Midbrain (tissue), 1 donor: Measurements from ENCODE around the gene NFE2.
"Not testable (repeated sequence)": the region's sequence is repeated elsewhere in the genome, so short reads cannot be mapped to it uniquely, and the experiment has no call there.

ENCODE experiments used
- DNase-seq: peaks from one replicate; lab custom pipeline; 2025; lab: John Stamatoyannopoulos, UW

The NFE2 gene

DNA sequence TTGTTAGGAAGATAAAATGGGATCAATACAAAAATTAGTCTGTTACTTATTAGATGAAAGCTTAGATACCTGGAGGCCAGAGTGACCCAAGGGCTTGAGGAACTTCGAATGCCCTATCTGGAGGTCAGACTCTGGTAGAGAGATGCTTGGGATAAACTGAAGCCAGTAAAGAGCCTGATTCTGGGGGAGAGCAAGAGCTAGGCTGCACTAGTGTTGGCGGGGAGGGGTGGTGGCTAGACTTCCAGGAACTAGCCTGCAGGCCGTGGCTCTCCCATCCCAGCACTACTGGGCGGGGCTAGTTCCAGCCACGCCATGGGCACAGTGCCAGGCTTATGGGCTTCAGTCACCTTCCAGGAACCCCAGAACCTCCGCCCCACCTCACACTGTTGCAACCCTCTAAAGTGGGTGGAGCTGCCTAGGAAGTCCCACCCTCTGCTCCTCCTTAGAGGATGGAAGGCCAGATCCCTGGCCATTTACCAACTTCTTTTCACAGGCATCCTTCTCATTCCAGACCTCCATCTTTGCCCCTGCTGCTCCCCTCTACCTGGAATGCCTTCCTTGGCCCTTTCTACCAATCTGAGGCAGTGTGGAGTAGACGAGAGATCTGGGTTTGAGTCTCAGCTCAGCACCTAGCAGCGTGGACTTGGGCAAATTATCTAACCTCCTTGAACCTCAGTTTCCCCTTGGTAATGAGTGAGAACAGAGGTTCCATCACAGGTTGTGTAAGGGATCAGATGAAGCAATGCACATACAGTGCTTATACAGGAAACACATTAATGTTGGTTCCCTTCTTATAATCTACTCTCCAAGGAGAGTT, 6.3 kb upstream of the NFE2 start:
- DNase-seq = no peak

DNA sequence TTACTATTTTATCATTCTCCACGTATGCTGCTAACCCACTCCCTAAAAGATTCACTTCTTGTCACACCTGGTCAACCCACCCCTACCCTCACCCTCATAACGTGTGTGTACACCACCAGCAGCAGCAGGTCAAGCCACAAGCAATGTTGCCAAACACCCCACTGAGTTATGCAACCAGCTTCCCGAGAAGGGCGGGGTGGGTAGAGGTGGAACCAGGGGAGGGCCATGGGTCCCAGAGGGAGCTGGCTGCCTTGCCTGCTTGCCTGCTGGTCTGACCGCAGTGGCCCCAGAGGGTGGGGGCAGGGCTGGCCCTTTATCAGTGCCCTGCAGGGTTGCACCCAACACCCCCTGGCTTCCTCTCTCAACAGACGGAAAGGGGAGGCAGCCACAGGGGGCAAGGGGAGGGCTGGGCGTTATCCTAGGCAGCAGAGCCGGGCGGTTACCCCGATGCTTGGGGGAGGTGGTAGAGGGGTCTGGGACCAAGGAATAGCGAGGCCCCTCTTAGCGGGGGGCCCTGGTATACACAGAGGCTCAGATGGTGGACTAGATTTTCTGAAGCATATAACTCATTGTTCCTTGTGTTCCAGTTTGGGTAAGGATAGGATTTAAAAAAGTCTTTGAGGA, 3.5 kb upstream of the NFE2 start:
- DNase-seq = no peak

DNA sequence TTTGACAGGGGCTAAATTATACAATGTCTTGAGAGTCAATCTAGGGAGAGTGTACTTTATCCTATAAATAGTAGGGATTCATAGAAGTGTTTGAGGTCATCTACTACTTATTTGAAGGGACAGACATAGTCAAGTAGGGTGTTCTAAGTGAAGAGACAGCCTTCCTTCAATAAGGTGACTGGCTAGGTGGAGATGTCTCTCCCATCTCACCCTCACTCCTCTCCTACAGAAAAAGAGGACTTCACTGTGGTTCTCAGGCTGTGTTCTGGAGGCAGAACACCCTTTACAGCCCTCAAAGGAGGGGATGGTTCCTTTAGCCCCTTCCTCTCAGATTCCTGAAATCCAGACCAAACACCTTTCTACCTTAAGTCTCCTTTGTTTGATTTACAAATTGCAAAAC, 2.8 kb upstream of the NFE2 start:
- no peak for DNase-seq

DNA sequence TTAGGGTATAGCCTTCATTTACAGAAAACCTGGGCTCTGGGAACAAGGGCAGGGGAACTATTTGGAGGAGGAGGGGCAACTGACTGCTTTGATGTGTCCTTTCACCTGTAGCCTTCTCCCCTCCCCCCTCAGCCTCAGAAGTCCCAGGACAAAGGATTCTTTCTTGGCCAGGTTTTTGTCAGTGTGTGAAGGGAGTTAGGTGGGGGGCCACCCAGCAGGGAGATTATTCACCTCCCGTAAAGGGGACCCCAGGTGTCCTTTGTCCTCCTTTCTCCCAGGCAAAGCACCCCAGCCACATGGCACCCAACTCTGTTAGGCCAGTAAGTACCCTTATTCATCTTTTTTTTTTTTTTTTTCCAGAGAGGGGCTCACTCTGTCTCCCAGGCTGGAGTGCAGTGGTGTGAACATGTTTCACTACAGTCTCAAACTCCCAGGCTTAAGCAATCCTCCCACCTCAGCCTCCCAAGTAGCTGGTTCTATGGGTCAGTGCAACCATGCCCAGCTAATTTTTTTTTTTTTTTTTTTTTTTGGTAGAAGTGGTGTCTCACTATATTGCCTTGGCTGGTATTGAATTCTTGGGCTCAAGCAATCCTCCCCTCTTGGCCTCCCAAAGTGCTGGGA, 723 bp upstream of the NFE2 start:
- no peak for DNase-seq

DNA sequence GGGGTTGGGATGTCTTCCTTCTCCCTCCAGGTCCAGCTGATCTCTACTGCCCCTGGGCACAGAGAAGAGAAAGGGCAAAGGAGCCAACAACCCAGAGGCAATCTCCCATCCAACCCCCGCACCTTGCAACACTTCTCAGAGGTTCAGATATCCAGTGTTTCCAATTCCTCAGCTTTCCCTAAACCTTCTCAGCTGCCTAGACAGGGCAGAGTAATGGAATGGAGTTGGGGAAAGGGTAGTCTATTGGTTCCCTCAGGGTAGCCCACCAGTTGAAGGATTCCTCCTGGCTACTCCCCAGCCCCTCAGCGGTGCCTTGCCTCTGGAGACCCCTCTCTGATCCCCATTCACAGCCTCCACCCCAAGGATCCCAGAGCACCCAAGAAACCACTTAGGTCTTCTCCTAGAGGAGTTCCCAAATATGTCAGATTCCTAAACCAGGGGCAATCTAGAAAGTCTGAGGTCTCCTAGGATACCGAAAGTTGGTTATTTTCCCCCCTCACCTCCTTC, 537 bp downstream of the NFE2 start:
- DNase-seq = no peak

DNA sequence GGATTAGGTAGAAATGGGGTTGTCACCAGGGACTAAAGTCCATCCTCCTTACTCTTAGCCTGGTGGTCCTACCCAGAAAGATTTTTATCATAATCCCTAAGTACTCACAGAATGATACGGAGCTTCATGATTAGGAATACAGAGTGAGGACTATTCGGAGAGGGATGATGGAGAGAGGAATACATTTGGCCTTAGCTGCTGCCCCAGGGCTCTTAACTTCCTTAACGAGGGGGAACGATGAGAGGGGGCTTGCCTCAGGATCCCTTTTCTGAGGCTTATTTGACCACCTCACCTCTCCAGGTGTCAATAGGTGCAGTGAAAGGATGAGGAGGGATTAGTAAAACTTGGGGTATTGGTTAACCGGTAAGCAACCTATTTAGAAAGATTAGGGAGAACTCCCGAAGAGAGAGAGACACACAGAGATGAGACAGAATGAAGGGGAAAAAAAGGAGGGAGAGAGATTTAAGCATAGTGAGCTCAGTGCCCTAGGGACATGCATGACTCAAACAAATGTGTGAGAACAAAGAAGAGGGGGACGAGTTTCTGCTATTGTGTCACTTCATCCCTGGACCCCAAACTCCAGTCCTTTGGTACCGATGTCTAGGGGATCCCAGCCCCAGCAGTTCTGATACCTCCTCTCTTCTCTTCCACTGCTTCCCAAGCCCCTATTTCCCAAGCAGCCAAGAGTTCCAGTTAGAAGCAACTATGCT, 1.1 kb downstream of the NFE2 start:
- DNase-seq = no peak

DNA sequence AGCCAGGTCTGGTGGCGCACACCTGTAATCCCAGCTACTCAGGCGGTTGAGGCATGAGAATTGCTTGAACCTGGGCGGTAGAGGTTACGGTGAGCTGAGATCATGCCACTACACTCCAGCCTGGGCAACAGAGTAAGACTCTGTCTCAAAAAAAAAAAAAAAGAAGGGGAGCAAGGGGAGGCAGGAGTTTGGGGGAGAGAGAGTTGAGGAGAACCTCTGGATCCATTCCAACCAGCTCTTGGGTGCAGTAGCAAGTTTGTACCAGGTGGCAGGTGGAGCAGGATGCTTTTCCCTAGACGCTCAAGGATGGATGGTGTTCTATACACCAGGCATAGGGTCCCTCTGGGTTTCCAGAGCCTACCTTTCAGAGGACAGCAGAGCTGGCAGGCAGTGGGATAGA, 1.9 kb downstream of the NFE2 start:
- no peak for DNase-seq

DNA sequence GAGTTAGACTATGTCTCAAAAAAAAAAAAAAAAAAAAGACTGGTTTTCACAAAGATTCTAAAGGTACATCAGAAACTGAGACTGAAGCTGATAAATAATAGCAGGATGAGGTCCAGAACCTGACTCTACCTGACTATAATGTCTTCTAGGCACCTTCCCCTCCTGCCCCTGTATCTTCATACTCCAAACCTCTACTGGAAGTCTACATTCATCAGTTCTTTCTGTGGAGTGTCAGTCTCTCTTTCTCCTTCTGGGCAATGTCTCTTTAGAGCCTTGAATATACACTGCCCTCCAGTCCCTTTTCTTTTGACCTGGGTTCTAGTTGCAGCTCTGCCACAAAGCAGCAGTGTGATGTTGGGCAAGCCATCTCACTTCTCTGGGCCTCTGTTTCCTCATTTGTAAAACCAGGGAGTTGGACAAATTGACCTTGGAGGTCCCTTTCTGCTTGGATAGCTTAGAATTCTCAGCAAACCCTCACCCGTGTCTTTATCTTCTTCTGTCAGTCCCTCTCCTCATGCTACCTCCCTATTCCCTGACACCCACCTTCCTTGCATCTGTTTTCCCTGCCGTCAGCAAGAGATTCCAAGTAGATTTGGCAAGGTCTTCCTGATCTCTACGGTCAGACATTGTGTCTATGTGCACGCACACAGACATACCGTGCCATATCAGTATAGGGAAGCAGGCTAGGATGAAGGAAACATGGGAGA, 4.3 kb downstream of the NFE2 start:
- DNase-seq = no peak

DNA sequence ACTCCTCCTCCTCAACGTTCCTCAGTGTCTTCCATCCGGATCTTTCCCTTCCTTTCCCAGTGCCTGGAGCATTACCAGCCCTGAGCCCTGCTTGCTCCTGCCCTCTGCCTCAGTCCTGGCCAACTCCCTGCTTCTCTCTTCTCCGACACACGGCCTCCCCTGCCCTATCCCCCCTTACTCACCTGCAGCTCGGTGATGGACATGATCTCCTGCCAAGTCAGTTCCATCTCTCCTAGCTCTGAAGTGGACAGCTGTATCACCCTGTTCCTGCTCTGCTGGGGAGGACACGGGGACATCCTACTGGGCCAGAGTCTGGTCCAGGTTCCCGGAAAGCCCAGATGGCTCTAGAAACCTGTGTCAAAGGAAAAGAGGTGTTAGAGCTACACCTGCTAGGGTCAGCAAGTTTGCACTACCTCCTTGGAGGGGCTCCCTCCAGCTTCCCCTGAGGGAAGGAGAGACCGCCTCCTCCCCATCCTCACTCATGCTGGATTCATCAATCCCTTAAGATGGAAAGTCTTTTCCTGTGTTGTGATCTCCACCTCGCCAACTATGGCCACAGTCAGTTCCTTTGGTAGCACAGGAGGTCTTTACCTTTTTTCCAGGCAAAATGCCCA, 5.8 kb downstream of the NFE2 start:
- DNase-seq = no peak

DNA sequence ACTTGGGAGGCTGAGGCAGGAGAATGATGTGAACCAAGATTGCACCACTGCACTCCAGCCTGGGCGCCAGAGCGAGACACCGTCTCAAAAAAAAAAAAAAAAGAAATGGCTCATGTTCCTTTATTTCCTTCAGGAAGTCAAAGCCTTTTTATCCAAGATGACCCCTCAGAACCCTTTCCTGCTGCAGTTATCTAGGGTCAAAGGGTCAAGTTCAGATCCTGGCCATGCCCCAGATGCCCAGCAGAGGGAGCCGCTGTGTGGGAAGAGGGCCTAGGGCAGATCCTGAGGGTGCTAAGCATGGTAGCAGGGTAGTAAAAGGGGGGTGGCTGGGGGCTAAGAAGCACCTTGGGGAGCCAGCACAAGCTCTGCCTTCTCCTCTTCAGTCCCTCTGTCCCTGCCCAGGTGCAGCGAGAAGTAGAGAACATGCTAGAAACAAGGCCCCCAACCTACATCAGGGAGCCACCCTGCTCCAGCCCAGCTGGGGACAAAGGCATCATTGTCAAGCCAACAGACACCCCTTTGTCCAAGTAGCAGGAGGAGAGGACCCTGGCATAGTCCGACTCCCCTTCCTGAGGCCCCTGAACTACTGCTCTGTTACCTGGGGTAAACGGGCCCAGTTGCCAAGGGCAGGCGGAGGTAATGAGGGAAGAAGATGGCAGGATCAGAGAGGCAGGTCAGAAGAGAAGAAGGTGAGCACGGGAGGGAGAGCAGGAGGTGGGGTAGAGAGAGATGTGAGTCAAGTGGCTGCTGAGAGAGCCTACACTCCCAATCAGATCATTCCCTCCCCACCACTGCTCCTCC, 6.5 kb downstream of the NFE2 start:
- peak; percentile 67 for DNase-seq

DNA sequence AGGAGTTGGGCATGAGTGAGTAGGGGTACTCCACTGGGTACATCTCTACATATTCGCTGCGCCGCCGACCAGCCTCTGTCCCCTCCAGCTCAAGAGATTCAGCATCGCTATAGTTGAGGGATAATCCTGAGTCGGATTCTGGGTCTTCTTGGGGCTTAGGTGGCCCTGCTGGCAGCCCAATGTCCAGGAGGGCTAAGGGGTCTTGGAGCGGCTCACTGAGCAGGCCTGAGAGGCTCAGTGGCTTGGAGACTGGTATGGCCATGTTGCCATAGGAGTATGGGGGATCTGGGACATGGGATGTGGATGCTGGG, 7.9 kb downstream of the NFE2 start:
- DNase-seq = no peak

DNA sequence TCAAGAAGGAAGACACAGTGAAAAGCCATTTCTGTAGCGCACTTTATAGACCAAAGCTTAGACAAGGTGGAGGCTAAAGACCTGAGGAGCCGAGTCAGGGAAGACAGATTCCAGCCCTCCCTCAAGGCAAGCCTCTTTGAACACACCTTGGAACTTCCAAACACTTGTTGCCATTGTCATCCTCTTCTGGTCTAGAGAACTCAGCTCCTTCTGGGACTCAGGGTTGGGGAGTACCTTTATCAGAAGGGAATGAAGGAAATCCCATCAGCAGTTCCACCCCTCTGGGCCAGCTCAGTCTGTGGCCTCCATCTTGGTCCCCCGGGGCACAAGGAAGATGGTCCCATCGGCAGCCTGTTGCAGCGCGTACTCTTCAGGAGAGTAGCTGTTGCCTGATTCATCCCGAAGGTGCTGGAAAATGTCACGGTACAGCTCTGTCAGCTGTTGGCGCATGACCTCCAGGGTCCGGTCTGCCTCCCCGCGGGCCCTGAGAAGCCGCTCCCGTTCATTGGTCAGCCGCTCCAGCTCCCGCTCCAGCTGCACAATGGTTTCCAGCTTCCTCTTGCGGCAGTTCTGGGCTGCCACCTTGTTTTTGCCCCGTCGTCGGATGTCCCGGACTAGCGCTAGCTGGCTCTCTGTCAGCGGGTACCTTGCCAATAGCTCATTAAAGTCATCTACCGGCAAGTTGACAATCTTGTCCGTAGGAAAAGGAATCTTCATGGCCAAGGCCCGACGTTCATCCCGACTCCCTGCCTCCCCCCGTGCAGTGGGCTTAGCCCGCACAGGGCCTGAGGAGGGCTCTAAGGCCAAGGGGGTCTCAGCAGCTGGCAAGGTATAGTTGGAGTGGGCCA, 8.5 kb downstream of the NFE2 start:
- no peak for DNase-seq

DNA sequence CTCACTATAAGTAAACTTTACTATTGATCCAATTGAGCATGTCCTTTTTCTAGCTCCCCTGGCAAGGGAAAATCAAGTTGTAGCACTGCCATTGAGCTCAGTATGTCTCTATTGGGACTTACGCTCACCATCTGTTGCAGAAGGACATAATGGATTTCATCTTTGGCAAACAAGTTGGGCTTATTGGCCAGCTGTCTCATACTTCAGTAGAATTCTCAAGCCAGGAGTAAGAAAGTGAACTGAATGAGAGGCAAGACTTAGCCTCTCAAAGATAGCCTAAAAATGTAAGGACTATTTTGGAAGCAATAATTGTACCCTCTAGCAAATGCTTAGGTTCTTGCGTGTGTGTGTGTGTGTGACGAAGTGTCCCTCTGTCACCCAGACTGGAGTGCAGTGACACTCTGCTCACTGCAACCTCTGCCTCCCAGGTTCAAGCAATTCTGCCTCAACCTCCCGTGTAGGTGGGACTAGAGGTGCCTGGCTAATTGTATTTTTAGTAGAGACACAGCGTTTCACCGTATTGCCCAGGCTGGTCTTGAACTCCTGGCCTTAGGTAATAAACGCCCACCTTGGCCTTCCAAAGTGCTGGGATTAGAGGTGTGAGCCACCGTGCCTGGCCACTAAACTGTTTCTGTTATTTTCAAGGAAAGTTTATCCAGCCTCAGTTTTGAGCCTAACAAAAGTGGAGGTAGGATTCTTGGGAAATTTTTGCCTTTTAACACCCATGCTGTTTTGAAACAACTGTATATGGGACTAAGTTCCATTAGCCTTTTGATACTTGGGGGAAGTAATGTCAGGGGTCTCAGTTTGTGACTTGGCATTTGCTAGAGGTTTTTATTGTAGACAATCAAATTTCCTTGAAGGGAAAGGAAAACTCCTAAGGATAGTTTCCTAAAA, 13.3 kb downstream of the NFE2 start:
- DNase-seq = no peak

DNA sequence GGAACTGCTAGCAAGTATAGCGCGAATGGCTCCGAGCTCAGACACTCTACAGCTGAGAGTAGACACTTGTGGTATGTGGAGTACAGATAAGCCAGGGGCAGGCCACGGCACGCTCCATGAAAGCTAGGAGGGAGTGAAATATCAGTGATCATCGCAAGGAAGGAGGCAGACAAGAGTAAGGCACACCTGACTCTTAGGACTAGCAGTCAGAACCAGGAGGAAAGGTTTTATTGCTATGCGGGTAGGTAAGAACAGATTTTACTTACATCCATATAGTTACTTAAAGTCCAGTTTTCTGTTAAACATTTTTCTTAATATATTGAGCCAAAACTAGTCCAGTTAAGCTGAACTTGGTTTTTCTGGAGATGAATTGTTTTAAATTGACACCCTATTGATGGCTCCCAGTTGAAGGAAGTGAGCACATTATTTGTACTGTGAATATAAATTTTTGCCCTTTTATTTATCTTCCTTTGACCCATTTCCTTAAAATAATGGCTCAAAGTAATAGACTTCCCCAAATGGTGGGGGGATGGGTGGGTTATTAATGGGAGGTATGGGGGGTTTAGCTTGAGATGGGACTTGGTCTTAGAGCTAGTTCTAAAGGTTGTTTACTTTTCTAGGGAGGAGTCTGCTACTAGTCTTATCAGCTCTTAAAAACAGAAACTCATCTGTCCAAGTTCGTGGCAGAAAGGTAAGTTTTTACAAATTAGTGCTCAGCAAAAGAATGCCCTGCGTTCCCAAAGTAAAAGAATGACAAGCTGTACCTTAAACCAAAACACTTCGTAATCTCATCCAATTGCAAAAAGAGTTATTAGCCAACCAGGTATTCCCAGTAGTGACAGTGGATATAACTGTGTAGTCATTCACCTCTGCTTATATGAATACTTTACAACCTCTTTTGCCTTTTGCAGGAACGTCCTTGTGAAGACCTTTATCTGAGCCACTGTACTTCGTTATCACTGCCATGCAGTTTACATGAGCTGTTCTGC, 14.5 kb downstream of the NFE2 start:
- DNase-seq = no peak

DNA sequence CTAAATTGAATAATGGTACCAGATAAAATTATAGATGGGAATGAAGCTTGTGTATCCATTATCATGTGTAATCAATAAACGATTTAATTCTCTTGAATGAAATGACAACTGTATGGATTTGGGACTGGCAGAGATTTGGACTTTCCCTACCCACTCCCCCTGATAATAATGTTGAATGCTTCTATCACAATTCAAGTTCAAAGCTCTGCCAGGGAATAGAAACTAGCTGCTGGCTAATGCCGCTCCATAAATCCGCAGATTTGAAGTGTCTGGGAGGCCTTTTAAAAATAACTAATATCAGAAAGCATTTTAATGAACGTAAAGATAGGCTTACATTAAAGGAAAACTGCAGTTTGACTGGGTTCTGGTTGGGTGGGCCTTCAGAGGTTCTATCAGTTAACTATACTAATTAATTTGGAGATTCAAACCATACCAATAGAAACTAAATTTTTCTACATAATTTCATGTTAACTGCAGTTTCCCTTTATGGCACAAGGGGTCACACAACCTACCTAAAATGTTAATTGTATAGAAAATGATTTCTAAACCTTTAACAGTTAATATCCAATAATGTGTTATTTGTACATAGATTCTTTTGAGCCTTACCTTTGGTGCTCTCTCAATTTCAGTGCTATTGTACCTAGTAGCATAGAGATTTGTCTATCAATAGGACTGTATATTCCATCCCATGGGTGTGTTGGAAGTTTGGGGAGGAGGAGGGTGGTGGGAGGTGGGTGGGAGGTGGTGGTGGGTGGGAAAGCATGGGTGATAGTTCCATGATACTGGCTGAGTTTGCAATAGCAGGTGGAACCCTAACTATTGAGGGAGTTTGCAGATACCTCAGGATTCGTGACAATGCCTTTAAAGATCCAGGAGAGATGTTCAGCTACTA, 15.4 kb downstream of the NFE2 start:
- DNase-seq = no peak

DNA sequence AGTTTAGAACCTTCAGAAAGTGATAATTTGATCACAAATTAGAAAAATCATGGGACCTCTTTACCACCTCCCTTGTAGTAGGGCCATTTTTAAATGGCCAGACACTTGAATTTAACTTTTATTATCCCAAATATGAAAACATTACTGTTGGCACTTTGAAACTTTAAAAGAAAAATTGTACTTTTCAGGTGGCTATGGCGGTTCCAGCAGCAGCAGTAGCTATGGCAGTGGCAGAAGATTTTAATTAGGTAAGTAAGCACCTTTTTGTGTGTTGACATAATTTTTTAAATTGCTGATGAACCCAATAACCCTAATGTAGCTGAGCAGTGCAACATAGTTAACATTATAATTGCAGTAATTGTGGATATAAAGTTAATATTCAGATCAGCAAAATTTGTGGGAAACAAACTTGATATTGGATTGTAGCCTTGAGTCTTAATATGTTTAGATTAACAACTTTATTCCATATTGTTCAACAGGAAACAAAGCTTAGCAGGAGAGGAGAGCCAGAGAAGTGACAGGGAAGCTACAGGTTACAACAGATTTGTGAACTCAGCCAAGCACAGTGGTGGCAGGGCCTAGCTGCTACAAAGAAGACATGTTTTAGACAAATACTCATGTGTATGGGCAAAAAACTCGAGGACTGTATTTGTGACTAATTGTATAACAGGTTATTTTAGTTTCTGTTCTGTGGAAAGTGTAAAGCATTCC, 16.6 kb downstream of the NFE2 start:
- DNase-seq = not testable (repeated sequence)
